ENCODE results near the gene CPNE9.

The CPNE9 gene

GRCh38 chr3:9778143-9779074, 74.8 kb downstream of the CPNE9 start:
- H4K20me1 ChIP-seq (ENCODE audit: insufficient read depth), result no peaks in the 10 kb centered on the region

GRCh38 chr3:9779075-9779593, 75.5 kb downstream of the CPNE9 start:
- Histone ChIP-seq H3K4me3 (IDR thresholded peaks at IDR 0.05; ENCODE audit: insufficient read depth, low read depth, low read length) (no peak overlapping the region), H3K36me3 (ENCODE audit: insufficient read depth) (no peaks in the 10 kb centered on the region), H3K27me3 (ENCODE audit: insufficient read depth, low read depth) (no peaks in the 10 kb centered on the region), H3K79me2 (ENCODE audit: insufficient read depth, low read depth) (no peaks in the 10 kb centered on the region), H3K27ac (no peak overlapping the region), H3K4me2 (no peak overlapping the region), H2AFZ (ENCODE audit: low read depth) (no peak overlapping the region), H4K20me1 (ENCODE audit: insufficient read depth) (no peaks in the 10 kb centered on the region), H3K9ac (no peak overlapping the region), H3K4me1 (ENCODE audit: low read depth, poor library complexity, severe bottlenecking) (peaks cover 20% of the 10 kb centered on the region)
- no peak for TF ChIP-seq CTCF (conservative IDR thresholded peaks at IDR 0.05; ENCODE audit: low read depth, low read length)

More at GRCh38 chr3:9778143-9779074, 74.8 kb downstream of the CPNE9 start:
- Histone ChIP-seq H3K27me3 (ENCODE audit: insufficient read depth, low read depth) (no peaks in the 10 kb centered on the region), H3K79me2 (ENCODE audit: insufficient read depth, low read depth) (no peaks in the 10 kb centered on the region), H3K27ac (no peak overlapping the region), H2AFZ (ENCODE audit: low read depth) (no peak overlapping the region), H3K4me1 (ENCODE audit: low read depth, poor library complexity, severe bottlenecking) (peaks cover 20% of the 10 kb centered on the region), H3K4me3 (IDR thresholded peaks at IDR 0.05; ENCODE audit: insufficient read depth, low read depth, low read length) (no peak overlapping the region), H3K9ac (no peak overlapping the region), H3K36me3 (ENCODE audit: insufficient read depth) (no peaks in the 10 kb centered on the region), H3K4me2 (no peak overlapping the region)
- no peak for TF ChIP-seq CTCF (conservative IDR thresholded peaks at IDR 0.05; ENCODE audit: low read depth, low read length)
